RCC 7860 (cell line): Measurements from ENCODE around the gene RRAS.
A peak's percentile ranks its signal among the peaks of the same experiment; 100 is the strongest.

Experiments used
- DNase-seq: peaks from one replicate; pipeline ENCODE4 v3.0.0-alpha.2; 2015; ENCODE audit warnings: low spot score
- FAIRE-seq: peaks from 2 replicates; lab custom pipeline; 2012; peaks lifted over from hg19 to GRCh38; lab: Jason Lieb, UNC

Gene RRAS

GRCh38 chr19:49640113-49640898, at the start of gene RRAS:
TSS of gene RRAS (minus strand) at chr19:49640143. CDS start at chr19:49640098, 45 bp downstream.
- DNase-seq: peak; percentile 99
- peak; percentile 93 for FAIRE-seq

- DNase-seq (no peak), FAIRE-seq (no peak)
Measured at GRCh38 chr19:49689133-49690078, 49.5 kb upstream of the RRAS start, which contains the start of gene ADM5. TSS of gene ADM5 (plus strand) at chr19:49689594. CDS start at chr19:49689838, 244 bp downstream.

DNA sequence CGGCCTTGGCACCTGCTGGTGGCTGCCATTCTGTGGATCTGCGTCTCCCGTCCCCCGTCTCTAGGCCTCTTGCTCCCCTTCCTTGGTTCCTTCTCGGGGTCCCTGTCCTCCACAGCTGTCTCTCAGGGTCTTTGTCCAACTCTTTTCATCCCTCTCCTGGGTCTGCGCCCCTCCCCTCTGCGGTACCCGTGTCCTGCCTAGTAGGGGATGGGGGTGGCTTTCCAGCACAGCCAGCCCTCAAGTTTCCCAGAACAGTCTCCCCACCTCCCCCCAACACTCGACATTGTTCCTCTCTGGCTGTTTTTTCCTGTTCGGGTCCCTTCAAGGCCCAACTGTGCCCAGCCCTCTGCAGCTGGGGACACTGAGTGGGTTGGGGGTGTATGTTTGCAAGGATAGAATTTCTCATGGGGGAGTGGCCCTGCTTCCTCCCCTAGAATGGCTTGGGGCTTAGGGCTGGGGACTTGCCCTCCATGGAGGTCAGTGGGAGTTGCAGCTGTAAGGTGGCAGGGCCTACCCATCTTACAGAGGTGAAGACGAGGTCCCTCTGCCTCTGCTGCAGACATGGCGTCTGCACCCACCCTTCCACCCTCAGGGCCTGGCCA, 48.7 kb upstream of the RRAS start:
- FAIRE-seq (no peak), DNase-seq (no peak)

- DNase-seq: no peak
Measured at GRCh38 chr19:49687566-49688316, 47.8 kb upstream of the RRAS start.

DNA sequence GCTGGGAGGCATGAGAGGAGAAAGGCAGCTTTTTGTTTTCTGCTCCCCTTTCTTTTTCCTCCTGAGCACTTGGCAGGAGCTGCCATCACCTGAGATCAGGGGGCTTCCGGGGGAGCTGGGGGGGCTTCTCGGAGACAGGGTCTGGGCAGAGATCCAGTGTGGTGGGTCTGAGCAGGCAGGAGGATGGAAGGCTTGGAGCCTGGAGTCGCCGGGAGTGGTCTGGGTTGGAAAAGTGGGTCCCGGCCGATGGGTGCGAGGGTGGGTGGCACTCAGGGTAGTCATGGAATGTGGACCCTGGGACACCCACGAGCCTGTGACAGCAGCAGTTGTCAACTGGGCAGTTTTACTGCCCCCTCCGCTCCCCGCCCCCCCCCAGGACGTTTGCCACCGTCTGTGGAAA, 47.2 kb upstream of the RRAS start:
- DNase-seq: no peak
- no peak for FAIRE-seq

More at GRCh38 chr19:49687566-49688316, 47.8 kb upstream of the RRAS start:
- no peak for FAIRE-seq

- DNase-seq (no peak), FAIRE-seq (no peak)
Measured at GRCh38 chr19:49686503-49687088, 46.7 kb upstream of the RRAS start.

GRCh38 chr19:49685845-49686332, 45.9 kb upstream of the RRAS start:
- DNase-seq: no peak
- no peak for FAIRE-seq

DNA sequence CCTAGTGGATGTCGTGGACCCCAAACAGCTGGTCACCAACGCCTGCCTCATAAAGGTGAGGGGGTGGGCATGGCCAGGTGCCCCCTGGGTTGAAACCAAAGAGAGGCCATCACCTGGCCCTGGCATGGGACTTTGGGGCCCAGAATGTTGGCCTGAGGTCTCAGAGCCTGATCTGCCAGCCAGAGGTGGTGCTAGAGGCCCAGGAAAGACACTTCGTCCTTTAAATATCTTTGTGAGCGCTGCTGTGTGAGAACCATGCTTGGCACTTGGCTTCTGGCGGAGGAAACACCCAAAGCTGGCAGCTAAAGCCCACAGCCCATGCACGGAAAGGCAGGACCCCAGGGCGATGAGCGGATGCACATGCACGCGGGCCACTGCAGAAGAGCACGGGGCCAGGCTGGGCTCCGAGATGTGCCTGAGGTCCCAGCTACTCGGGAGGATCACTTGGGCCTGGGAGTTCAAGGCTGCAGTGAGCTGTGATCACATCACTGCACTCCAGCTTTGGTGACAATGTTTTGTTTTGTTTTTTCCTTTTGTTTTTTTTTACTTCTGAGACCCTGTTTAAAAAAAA, 45.1 kb upstream of the RRAS start:
- DNase-seq: no peak
- FAIRE-seq: no peak

DNA sequence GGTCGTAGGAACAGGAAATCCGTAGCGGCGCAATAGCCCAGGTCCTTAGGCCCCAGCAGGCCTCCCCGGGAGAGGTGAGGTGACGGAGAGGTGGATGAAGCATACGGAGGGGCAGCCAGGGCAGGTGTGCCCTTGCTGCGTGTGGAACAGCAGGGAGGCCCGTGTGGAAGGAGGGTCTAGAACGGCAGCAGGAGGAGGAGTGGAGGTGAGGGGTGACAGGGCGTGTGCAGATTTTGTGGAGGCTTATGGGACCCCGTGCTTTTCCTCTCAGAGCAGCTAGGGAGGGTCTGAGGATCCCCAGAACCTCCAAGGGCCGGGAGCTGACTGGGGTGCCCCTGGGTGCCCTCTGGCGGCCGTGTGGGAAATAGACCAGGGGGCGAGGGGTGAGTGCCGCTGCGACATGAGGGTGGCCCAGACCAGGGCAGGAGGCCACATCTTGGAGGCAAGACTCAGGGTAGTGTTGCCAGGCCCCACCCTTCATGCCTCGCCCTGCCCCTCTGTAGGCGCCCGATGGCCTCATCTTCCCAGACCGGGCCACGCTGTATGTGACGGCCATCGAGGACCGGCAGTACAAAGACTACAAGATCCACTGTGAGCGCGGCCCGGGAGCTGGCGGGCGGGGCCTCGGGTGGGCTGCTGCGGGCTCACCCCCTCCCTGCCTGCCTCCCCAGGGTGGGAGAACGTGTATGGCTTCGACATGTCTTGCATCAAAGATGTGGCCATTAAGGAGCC, 44.5 kb upstream of the RRAS start:
- FAIRE-seq (no peak), DNase-seq (no peak)

GRCh38 chr19:49683814-49684250, 43.9 kb upstream of the RRAS start:
- DNase-seq: no peak
- no peak for FAIRE-seq

DNA sequence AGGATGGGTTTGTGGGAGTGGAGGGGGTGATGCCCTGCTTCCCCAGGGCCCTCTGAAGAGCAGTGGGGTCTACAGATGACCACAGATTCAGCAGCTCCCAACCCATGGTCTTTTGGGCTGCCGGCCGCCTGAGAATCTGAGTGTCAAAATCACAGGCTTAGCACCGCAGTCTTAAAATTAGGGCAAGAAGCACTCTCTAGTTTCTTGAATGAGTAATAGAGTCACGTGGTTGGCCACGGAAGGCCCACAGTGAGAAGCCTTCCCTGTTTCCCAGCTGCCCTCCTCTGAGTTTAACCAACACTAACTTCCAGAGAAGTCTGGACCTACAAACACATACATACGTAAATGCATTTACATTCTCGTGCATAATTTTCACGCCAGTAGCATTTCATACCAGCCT, 42.3 kb upstream of the RRAS start:
- no peak for DNase-seq
- no peak for FAIRE-seq

- no peak for DNase-seq
- FAIRE-seq: no peak
Measured at GRCh38 chr19:49681830-49682229, 41.9 kb upstream of the RRAS start.

- peak; percentile 70 for DNase-seq
- FAIRE-seq: no peak
Measured at GRCh38 chr19:49680421-49681351, 40.7 kb upstream of the RRAS start.

GRCh38 chr19:49679771-49680413, 39.9 kb upstream of the RRAS start:
- DNase-seq (no peak), FAIRE-seq (no peak)

GRCh38 chr19:49678985-49679770, 39.2 kb upstream of the RRAS start:
- FAIRE-seq (no peak), DNase-seq (no peak)

DNA sequence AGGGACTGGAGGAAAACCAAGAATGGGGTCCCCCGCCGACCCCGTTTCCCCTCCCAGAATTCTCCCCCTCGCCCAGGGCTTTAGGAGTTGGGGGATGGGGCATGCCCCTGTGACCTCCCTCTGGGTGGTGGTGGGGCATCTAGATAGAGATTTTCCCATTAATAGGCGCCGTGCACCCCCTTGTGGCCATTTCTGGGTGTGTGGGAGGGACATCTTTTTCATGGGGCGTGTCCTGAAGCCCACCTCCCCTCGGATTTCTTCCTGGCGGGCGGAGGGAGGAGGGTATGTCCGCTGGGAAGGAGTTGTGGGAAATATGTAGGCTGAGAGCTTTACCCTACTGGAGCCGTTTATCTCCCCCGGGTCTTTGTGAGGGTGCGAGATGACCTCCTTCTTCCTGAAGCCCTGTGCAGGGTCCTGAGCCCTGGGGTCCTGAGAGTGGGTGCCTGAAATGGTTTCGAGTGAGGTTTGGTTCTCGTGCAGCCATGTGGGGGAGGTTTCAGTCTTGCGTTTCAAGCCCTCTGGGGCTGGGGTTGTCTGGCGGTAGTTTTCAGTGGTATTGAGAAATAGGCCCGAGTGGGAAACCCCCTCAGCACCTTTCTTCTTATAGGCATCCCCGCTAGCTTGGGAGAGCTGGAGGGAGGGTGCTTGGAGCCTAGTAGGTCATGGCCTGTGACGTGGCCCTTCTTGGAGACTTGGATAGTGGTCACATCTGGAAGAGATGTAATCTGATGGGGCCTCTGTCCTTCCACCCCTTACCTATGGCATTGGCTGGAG, 38.1 kb upstream of the RRAS start:
- FAIRE-seq (no peak), DNase-seq (peak; percentile 48)
